ENCODE data around the gene UROC1. TPM values are rescaled to one million over a fixed set of nuclear protein-coding genes. Genes with fewer than 3 reads are reported as not detected.
"Not testable (repeated sequence)": the region's sequence is repeated elsewhere in the genome, so short reads cannot be mapped to it uniquely, and the experiment has no call there.

The UROC1 gene
- total RNA-seq, 6 experiments from 2014 or later: not detected

GRCh38 chr3:126537116-126537729, 19.6 kb upstream of the UROC1 start:
- DNase-seq: no peak
- H3K4me3 Mint-ChIP-seq: no peak overlapping the region
- H3K27ac Mint-ChIP-seq: no peak overlapping the region
- no peaks in the 10 kb centered on the region for H3K36me3 Mint-ChIP-seq (ENCODE audit: low read depth)
- peaks cover 18% of the 10 kb centered on the region for H3K4me1 Mint-ChIP-seq (ENCODE audit: low read depth)
- peaks cover 19% of the 10 kb centered on the region for H3K27me3 Mint-ChIP-seq (ENCODE audit: insufficient read depth)
- no peak for TF ChIP-seq CTCF (IDR thresholded peaks at IDR 0.05)
- no peaks in the 10 kb centered on the region for H3K9me3 Mint-ChIP-seq

DNA sequence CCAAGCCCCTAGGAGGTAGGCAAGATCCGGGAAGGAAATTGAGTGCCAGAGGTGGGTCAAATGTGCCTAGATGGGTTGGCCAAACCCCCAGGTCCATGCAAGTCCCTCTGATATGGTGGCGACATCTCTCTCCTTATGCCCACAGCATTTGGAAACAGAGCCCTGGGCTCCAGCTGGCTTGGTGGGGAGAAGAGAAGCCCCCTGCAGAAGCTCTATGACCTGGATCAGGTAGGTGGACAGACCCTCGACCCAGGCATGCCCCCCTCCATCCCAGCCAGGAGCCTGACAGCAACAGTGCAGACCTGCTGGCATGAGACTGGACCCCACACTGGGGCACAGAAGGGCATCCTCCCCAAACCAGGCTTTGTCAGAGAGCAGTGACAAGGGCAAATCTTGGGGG, 18.6 kb upstream of the UROC1 start:
- no peak for TF ChIP-seq CTCF (IDR thresholded peaks at IDR 0.05)
- H3K27me3 Mint-ChIP-seq (ENCODE audit: insufficient read depth): peaks cover 24% of the 10 kb centered on the region
- DNase-seq: no peak
- no peak overlapping the region for H3K4me3 Mint-ChIP-seq
- no peaks in the 10 kb centered on the region for H3K36me3 Mint-ChIP-seq (ENCODE audit: low read depth)
- no peaks in the 10 kb centered on the region for H3K9me3 Mint-ChIP-seq
- H3K4me1 Mint-ChIP-seq (ENCODE audit: low read depth): peaks cover 16% of the 10 kb centered on the region
- H3K27ac Mint-ChIP-seq: no peak overlapping the region

- Mint-ChIP-seq H3K4me3 (no peak overlapping the region), H3K27me3 (ENCODE audit: insufficient read depth) (peaks cover 24% of the 10 kb centered on the region), H3K9me3 (no peaks in the 10 kb centered on the region), H3K36me3 (ENCODE audit: low read depth) (no peaks in the 10 kb centered on the region), H3K4me1 (ENCODE audit: low read depth) (peaks cover 11% of the 10 kb centered on the region), H3K27ac (no peak overlapping the region)
- TF ChIP-seq CTCF (IDR thresholded peaks at IDR 0.05): no peak
- no peak for DNase-seq
Measured at GRCh38 chr3:126535636-126536035, 18.1 kb upstream of the UROC1 start.

- not testable (repeated sequence) for H3K4me3 Mint-ChIP-seq; H3K36me3 Mint-ChIP-seq (ENCODE audit: low read depth); H3K4me1 Mint-ChIP-seq (ENCODE audit: low read depth); DNase-seq; H3K9me3 Mint-ChIP-seq; H3K27ac Mint-ChIP-seq
- H3K27me3 Mint-ChIP-seq (ENCODE audit: insufficient read depth): peaks cover 24% of the 10 kb centered on the region
Measured at GRCh38 chr3:126534716-126535115, 17.1 kb upstream of the UROC1 start.

GRCh38 chr3:126533506-126533905, 15.9 kb upstream of the UROC1 start:
- Mint-ChIP-seq H3K36me3 (ENCODE audit: low read depth) (no peaks in the 10 kb centered on the region), H3K27ac (no peak overlapping the region)

DNA sequence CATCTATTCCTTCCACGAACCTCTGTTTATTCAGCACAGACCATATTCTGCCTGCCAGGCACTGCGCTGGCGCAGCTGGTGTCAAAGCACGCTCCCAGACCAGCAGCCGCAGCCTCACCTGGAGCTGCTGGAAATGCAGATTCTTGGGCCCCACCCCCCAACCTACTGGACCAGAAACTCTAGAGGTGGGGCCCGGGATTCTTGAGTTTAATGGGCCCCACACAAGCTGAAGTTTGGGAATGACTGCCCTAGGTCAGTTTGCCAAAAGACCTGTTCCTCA, 13.4 kb upstream of the UROC1 start:
- no peak for TF ChIP-seq CTCF (IDR thresholded peaks at IDR 0.05)
- H3K4me1 Mint-ChIP-seq (ENCODE audit: low read depth): no peaks in the 10 kb centered on the region
- no peak overlapping the region for H3K4me3 Mint-ChIP-seq
- DNase-seq: no peak
- H3K9me3 Mint-ChIP-seq: no peaks in the 10 kb centered on the region
- H3K36me3 Mint-ChIP-seq (ENCODE audit: low read depth): no peaks in the 10 kb centered on the region
- no peak overlapping the region for H3K27ac Mint-ChIP-seq
- H3K27me3 Mint-ChIP-seq (ENCODE audit: insufficient read depth): peaks cover 25% of the 10 kb centered on the region

More at GRCh38 chr3:126533506-126533905, 15.9 kb upstream of the UROC1 start:
- peaks cover 20% of the 10 kb centered on the region for H3K27me3 Mint-ChIP-seq (ENCODE audit: insufficient read depth)
- no peaks in the 10 kb centered on the region for H3K9me3 Mint-ChIP-seq
- H3K4me3 Mint-ChIP-seq: no peak overlapping the region
- no peak for DNase-seq
- no peaks in the 10 kb centered on the region for H3K4me1 Mint-ChIP-seq (ENCODE audit: low read depth)
- TF ChIP-seq CTCF (IDR thresholded peaks at IDR 0.05): no peak

Measured in HFFc6 (cell line).